ENCODE measurements around the gene MECR.
"Not testable (repeated sequence)": the region's sequence is repeated elsewhere in the genome, so short reads cannot be mapped to it uniquely, and the experiment has no call there.

The MECR gene

DNA sequence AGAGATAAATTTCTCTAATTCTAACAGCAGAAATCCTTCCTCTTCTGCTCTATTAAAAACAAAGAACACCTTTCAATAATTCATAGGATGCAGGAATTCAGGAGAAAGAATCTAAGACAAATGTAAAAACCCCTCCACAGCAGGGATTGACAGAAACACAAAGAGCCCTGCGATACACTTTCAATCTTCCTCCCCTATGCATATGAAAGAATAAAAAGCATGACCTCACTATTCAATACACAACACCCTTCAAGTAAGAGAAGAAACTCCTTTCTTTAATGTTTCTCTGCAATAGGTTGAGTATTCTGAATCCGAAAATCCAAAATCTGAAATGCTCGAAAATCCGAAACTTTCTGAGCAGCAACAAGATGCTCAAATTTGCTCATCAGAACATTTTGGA lies 66.1 kb downstream of the MECR start:
- DNase-seq: no peak

DNA sequence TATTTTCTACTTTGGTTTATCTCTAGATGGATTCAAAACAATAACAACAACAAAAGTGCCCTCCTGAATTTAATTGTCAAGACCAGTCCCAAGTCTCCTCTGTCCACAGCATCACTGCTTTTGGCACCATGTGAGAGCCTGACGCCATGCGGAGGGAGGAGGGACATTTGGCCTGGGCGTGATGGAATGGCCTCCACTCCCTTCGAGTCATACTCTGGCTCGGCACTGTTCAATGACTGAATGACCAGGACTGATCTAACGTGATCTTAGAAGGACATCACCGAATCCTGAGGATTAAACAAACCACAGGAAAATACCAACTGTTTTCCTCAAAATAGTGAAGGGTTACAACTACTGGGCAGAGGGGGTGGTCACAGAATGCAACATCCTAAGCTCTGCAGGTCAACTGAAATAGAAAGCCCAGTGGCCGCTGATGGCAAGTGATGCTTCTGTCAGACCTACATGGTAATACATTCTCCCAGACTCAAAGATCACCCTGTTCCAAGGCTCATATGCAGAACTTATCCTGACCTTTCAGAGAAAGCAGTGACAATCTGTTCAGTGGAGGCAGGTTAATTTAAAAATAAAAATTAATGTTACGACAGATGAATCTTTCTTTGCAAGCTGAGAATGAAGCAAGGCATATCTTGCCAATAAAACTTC lies 68.1 kb downstream of the MECR start:
- DNase-seq: no peak

DNA sequence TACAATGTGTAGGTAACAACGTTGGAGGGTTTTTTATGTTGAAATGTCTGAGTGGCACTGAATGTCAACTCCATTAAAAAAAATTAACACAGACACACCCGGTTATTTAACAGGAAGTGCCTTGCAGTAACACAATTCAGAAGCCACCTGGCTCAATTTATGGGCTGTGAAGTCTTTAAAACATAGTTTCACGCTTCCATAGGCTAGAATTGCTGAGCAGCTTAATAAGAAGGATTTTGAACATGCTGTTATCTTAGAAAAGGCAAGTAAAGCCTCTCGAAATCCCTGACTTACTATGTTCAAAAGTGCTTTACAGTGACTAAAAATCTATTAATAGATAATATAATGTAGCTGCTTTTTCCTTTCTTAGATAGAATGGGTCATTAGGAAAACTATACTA lies 68.7 kb downstream of the MECR start:
- DNase-seq: no peak

DNA sequence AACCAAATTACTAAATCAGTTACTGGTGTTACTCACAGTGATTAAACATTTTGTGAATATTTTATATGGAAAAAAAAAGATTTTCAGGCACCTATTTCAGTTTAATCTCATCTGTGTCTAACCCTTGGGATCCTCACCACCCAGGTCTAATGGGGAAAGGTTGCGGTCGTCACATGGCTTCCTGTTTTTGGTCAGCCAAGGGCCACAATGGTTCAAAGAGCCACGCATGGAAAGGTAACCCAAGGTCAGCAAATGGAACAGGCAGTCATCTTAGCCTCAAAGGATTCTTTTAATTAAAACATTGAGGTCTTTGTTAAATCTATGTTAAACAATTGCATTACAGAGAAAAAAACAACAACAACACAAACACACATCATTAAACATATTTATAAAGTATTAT lies 71.0 kb downstream of the MECR start:
- DNase-seq: no peak

DNA sequence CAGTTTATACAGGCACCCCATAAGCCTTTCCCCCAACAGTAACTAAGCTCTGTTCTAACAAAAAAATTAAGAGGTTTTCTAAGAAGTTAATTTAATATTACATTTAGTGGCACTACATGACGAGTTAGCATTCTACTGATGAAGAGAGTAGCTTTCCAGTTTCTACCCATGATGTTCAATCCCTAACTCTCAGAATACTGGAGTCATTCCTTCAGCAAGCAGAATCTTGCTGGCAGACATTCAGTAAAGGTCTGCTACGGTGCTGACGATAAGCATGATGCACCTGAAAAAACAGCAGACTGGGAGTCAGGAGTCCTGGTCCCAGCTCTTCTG lies 73.5 kb downstream of the MECR start:
- no peak for DNase-seq

DNA sequence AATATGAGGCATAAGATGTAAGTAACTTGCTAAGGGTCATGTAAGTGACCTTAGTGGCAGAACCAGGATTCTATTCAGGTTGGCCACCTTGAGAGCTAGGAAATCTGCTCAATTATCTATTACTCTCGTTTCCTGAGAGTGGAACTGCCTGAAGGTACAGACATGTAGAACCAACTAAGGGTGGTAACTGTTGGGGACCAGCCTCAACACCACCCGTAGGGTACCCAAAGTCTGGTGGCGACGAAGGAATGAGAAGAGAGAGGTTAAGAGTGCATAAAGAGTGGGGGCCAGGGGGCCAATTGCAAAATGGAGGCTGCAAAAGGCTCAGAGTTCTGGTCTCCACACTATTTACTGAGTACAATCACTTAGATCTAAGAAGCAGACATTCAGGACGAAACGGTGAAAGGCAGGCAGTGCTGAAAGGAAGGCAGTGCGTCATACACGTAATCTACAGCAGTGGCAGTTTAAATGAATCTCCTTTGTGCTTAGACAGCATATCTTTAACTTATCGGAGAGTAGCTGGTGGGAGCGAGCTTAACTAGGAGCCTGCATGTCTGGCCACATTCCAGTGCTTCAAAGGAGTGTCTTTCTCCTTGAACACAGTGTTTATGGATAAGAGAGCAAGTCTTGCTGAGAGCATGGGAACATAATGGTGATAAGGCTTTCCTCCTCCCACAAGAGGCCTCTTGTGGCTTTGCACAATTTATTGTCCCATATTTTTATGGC lies 74.0 kb downstream of the MECR start:
- DNase-seq: no peak

DNA sequence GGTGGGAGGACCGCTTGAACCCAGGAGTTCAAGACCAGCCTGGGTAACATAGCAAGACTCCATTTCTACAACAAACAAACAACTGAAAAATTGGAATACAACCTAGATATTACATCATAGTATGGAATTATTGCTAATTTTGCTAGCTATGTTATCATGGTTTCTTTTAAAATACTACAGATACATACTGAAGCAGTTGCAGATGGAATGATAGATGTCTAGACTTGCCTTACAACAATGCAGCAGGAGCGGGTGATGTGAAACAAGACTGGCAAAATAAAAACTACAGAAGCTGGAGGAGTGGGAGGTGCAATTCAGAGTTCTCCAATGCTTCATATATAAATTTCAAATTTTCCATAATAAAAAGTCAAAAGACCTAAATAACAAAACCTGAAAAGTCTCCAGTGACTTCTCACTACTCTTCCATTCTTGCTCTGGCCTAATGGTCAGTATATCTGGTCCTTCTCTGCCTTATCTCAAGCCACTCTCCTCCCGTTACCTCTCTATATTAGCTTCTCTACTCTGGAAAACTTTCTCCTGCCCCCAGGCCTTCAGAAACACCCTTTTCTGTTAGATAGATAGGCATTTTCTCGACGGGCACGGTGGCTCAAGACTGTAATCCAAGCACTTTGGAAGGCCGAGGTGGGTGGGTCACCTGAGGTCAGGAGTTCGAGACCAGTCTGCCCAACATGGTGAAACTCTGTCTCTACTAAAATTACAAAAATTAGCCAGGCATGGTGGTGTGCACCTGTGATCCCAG lies 78.5 kb downstream of the MECR start:
- no peak for DNase-seq

DNA sequence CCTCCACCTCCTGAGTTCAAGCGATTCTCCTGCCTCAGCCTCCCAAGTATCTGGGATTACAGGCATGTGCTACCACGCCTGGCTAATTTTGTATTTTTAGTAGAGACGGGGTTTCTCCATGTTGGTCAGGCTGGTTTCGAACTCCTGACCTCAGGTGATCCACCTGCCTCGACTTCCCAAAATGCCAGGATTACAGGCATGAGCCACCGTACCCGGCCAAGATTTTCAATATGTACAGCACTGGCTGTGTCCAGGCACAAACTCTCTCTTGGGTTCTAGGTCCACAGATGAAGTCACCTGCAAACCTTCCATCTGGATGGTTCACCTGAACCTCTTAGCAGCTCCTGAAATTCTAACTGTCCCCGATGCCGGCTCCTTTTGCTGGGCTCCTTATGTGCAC lies 80.4 kb downstream of the MECR start:
- not testable (repeated sequence) for DNase-seq

DNA sequence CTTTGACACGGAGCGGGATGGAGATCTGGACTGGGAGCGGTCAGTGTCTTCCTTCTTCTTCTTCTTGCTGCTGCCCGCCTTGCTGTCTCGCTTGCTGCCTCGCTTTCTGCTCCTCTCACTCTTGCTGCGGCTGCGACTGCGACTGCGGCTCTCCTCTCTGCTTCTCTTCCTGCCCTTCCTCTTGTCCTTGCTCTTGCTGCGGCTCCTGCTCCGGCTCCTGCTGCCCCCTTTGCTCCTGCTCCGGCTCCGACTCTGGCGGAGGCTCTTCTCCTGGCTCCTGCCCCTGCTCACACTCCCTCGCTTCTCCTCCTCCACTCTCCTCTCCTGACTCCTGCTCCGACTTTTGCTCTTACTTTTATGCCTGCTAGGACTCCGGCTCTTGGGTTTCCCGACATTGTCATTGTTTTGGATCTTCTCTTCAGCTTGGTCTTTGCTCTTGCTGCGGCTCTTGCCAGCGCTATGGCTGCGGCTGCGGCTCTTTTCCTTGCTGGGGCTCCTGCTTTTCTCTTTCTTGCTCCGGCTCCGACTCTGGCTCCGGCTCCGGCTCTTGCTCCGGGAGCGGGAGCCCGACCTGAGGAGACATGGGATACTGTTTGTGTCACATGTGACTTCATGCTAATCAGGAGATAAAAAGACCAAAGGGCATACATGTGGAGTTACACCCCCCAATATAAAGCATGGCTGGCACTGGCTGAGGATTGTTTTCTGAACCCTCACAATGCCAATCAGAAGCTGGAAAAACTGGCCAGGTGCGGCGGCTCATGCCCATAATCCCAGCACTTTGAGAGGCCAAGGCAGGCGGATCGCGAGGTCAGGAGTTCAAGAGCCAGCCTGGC lies 81.9 kb downstream of the MECR start:
- DNase-seq: no peak

DNA sequence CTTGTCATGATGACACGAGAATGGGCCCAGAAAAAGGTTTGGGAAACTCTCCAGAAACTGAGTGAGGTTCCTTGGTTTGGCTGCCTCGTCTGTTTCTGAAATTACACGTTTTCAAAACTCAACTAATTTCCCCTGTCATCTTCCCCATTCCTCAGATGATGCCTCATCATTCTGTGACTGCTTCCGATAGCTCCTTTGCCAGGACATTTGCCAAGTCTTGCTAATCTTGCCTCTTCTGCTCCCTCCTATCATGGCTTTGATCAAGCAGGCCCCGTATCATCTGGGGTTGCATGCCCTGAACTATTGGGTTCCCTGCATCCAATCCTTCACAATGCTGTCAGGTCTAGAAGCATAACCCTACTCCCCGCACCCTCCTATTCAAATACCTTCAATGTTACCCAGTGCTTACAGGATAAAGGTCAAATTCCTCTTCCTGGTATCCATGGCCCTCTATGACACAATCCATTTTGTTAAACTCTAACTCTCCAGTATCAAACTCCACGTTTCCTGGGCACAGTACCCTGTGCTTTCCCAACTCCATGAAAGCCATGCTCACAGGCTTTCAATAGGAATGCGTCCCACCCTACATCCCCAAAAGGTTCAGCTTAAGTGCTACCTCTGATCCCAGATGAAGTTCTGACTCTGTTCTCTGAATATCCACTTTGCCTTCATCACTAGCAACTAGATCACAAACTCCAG lies 84.8 kb downstream of the MECR start:
- DNase-seq: no peak

DNA sequence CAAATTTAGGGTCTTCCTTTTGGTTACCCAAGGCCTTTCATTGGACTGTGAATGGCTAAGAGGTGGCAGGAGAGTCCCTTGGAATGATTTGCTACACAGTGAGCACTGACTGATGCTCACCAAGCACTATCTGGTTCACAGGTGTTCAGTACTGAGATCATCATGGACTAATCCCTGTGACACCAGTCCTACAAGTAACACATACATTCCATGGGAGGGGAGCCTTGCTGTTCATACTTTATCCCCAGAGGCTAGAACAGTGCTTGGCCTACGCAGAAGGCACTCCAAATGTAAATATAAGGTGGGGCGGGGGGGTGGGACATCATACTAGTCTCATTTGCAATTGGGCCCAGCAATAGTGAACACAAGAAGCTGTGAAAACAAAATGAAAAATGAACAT lies 86.6 kb downstream of the MECR start:
- DNase-seq: no peak

DNA sequence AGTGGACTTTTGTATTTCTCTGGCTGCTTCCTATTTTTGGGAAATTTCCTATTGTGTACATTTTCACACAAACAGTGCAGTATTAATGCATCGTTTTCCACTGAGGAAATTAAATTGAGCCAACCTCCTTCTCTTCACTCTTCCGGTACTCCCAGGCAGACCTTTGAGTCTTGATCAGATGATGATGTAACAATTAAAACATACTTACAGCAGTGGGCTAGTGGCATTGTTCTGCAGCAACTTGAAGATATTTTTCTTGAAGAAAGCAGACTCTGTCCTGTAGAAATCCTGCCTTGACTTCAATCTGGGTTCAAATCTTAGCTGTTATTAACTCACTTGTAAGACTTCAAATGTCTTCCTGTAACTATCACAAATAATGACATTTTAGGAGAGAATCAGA lies 88.0 kb downstream of the MECR start:
- no peak for DNase-seq

Measured in NCI-H774 (cell line).